ENCODE measurements around the gene ANP32E.
"Not testable (repeated sequence)": the region's sequence is repeated elsewhere in the genome, so short reads cannot be mapped to it uniquely, and the experiment has no call there.

ANP32E gene

GRCh38 chr1:150256554-150257341 is 20.8 kb upstream of the ANP32E start:
- no peak for DNase-seq (ENCODE audit: low read depth)

- DNase-seq (ENCODE audit: low read depth) = no peak
Observed at GRCh38 chr1:150256198-150256553, 20.3 kb upstream of the ANP32E start.

GRCh38 chr1:150249936-150250335 is 14.0 kb upstream of the ANP32E start:
- no peak for DNase-seq (ENCODE audit: low read depth)

- no peak for DNase-seq (ENCODE audit: low read depth)
Observed at GRCh38 chr1:150243003-150243402, 7.1 kb upstream of the ANP32E start.

- no peak for DNase-seq (ENCODE audit: low read depth)
Observed at GRCh38 chr1:150237746-150238145, 1.8 kb upstream of the ANP32E start.

- DNase-seq (ENCODE audit: low read depth) = not testable (repeated sequence)
Observed at GRCh38 chr1:150237176-150237575, 1.3 kb upstream of the ANP32E start.

GRCh38 chr1:150236614-150237100 is 745 bp upstream of the ANP32E start:
- no peak for DNase-seq (ENCODE audit: low read depth)

GRCh38 chr1:150235294-150235851 is 539 bp downstream of the ANP32E start:
- no peak for DNase-seq (ENCODE audit: low read depth)

- DNase-seq (ENCODE audit: low read depth) = peak; percentile 40
Observed at GRCh38 chr1:150234566-150235293, 1.2 kb downstream of the ANP32E start.

GRCh38 chr1:150234309-150234565 is 1.7 kb downstream of the ANP32E start:
- no peak for DNase-seq (ENCODE audit: low read depth)

GRCh38 chr1:150233359-150234308 is 2.3 kb downstream of the ANP32E start:
- no peak for DNase-seq (ENCODE audit: low read depth)

- DNase-seq (ENCODE audit: low read depth) = not testable (repeated sequence)
Observed at GRCh38 chr1:150232921-150233320, 3.0 kb downstream of the ANP32E start.

- not testable (repeated sequence) for DNase-seq (ENCODE audit: low read depth)
Observed at GRCh38 chr1:150228246-150228645, 7.7 kb downstream of the ANP32E start.

- DNase-seq (ENCODE audit: low read depth) = no peak
Observed at GRCh38 chr1:150227228-150227627, 8.7 kb downstream of the ANP32E start.

GRCh38 chr1:150226486-150226885 is 9.4 kb downstream of the ANP32E start:
- DNase-seq (ENCODE audit: low read depth) = no peak

- no peak for DNase-seq (ENCODE audit: low read depth)
Observed at GRCh38 chr1:150225546-150225945, 10.4 kb downstream of the ANP32E start.

GRCh38 chr1:150224983-150225382 is 10.9 kb downstream of the ANP32E start:
- DNase-seq (ENCODE audit: low read depth) = no peak

GRCh38 chr1:150221552-150221951 is 14.4 kb downstream of the ANP32E start:
- DNase-seq (ENCODE audit: low read depth) = no peak

GRCh38 chr1:150215855-150216254 is 20.1 kb downstream of the ANP32E start:
- not testable (repeated sequence) for DNase-seq (ENCODE audit: low read depth)

- not testable (repeated sequence) for DNase-seq (ENCODE audit: low read depth)
Observed at GRCh38 chr1:150214099-150214756, 21.7 kb downstream of the ANP32E start.
